GM19351 (cell line): ENCODE results near the gene TTC16.
"Not testable (repeated sequence)": the region's sequence is repeated elsewhere in the genome, so short reads cannot be mapped to it uniquely, and the experiment has no call there.

ENCODE experiments used
- ATAC-seq: cut with Tn5 transposase; IDR thresholded peaks from one replicate; pipeline ENCODE4 v1.9.1; 2021; ENCODE audit warnings: mild to moderate bottlenecking, moderate library complexity; ENCODE audit not compliant: unreplicated experiment

Gene TTC16

DNA sequence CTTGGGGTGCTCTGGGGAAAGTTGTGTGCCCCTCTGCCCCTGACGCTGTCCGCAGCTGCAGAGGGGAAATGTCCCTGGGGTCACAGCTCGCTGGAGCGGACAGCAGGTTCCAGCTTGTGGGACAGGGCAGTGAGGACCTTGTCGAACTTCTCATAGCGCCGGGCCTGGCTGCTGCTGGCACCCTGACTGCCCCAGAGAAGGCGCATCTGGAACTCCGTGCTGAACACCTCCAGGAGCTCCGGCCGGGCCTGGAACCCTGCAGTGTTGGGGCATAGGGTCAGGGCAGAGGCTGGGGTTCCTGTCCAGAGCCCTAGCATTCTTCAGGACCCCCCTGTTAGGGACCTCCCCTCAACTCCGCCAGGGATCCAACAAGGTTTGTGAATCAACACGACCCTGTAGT is 22.8 kb downstream of the TTC16 start:
- no peak for ATAC-seq

DNA sequence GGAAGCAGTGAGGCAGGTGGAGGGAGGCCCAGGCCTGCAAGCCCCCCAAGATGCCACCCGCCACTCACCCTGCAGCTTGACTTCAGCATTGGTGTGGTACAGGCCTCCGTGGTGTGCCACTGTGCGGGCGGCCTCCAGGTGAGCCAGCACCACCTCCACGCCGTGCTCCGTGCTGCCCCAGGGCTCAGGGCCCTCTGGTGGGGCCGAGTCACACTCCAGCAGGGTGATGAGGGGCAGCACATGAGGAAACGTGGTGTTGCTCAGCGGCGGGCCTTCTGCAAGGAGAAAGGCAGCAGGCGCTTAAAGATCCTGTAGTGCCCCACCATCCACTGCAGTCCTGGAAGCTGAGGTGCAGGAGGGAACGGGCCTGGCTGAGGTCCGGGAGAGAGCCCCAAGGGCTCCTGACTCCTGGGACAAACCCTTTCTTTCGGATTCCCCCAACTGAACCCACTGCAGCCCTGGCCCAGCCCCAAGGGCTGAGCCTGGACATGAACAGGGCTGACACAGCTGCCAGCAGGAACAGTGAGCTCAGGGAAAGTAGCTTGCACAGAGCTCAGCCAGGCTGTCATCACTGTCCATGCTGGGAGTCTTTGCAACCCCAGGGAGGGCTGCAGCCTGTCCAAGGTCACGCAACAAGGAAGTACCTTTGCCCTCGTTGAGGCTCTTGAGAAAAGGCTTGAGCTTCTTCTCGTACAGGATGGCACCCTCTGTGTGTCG is 23.9 kb downstream of the TTC16 start:
- no peak for ATAC-seq

DNA sequence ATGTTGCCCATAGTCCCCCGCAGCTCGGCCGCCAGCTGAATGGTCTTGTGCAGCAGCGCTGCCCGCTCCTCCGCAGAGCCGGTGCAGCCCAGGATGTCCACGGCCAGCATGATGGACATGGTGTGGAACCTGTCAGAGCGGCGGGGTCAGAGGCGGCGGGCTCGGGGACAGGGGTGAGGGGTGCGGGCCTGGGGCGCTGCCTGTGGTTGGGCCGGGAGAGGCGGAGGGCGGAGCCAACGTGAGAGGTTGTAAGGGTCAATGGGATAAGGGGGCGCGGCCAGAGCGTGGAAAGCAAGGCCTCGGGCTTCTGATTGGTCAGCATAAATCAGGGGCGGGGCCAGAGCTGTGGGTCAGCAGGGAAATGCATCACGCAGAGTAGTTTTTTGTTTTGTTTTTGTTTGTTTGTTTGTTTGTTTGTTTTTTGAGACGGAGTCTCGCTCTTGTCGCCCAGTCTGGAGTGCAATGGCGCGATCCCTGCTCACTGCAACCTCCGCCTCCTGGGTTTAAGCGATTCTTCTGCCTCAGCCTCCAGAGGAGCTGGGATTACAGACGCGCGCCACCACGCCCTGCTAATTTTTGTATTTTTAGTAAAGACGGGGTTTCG is 26.1 kb downstream of the TTC16 start:
- ATAC-seq, result no peak

DNA sequence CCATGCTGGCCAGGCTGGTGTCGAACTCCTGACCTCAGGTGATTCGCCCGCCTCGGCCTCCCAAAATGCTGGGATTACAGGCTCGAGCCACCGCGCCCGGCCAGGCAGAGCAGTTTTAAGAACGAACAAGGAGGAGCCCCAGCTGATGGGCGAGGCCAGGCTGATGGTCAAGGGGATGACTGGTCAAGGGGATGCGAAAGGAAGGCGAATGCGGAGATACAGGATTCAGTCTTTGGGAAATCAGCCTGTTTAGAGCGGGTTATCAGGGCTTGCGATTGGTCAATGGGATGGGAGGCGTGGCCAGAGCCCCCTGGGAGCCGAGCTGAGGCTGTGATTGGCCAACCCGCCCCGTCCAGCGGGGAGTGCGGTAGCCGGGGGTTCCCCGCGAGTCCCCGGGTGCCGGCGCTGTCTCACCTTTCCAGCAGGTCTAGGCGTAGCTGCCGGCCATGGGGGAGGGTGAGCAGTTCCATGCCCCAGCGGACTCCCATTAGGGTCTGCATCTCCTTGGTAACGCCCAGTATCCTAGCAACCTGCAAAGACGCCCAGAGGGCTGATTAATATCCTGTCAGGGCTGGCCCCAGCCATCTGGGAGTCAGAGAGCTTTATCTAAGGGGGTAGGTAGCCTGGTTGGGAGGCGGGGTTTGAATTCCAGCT is 26.7 kb downstream of the TTC16 start:
- ATAC-seq, result no peak

DNA sequence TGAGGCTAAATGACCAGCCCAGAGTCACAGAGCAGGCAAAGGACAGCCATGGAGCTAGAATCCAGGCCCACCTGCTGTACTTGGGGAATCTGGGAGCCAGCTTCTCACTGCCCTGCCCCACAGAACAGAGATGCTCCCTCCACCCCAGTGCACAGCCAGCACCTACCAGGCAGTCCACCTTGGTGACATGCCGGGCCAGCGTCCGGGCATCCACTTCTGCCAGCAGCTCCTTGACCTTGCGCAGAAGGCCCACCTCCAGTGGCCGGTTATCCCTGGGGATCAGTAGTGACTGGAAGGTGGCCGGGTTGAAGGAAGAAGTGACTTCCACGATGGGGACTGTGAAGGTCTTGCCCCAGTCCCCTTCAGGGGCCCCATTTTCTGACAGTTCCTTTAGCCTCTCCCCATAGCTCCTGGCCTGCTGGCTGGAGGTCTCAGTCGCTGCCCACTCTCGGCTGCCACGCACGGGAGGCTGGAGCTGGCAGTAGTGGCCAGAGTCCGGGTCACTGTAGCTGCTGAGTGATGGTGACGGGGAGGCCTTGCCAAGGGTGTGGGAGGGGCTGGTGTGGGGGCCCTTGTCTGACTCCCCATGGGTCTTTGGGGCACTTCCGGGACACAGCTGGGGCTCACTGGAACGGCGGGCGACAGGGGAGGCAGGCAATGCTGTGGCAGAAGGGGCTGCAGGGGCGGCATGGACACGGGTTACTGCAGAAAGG is 28.7 kb downstream of the TTC16 start:
- no peak for ATAC-seq

DNA sequence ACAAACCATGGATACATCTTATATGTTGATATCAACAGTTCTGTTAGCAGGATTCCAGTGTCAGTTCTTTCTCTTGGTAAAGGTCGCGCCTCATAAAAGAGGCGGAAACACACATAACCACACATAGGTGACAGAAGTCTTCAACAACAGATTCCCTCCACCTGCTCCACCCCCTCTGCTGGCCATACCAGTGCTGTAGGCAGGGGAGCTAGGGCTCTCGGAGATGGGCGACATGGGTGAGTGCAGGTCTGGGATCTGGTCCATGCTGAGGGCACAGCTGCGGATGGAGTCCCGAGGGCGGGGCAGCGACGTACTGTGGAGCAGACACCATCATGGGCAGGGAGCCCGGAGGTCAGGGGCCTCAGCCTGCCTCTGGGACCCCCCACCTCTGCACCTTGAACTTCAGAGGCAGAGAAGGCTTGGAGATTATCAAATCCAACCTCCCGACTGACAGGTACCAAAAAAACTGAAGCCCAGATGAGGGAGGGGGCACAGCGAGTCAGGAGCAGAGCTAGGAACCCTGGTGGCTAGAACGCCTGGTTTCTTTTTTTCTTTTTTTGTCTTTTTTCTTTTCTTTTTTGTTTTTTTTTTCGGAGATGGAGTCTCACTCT is 31.2 kb downstream of the TTC16 start:
- ATAC-seq, result no peak

DNA sequence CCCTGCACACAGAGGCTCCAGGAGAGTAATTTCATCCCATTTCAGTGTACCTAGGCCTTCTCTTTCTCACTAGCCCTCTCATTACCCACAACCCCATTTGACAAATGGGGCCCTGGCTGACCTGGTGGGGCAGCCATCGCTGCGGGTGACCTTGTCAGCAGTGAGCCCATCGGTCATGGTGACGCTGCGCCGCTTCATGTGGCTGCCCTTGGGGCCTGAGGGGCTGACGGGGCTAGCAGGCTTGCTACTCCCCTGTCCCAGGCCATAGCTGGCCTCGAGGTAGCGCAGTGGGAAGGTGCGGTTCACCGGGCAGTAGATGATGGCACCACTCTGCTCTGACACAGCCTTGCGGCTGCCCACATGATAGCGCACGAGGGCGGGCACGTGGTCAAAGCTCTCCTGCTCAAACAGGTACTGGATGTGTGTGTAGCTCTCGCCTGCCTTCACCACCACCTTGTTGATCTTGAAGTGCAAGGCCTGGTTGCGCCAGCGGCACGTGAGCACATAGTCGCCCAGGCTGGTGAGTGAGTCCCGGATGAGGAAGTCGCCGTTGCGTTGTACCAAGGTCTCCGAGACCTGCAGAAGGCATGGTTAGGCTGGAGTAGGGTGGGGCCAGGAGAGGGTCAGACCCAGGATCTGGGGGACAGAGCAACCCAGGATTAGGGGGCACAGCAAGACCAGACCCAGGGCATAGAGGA is 33.4 kb downstream of the TTC16 start:
- no peak for ATAC-seq

DNA sequence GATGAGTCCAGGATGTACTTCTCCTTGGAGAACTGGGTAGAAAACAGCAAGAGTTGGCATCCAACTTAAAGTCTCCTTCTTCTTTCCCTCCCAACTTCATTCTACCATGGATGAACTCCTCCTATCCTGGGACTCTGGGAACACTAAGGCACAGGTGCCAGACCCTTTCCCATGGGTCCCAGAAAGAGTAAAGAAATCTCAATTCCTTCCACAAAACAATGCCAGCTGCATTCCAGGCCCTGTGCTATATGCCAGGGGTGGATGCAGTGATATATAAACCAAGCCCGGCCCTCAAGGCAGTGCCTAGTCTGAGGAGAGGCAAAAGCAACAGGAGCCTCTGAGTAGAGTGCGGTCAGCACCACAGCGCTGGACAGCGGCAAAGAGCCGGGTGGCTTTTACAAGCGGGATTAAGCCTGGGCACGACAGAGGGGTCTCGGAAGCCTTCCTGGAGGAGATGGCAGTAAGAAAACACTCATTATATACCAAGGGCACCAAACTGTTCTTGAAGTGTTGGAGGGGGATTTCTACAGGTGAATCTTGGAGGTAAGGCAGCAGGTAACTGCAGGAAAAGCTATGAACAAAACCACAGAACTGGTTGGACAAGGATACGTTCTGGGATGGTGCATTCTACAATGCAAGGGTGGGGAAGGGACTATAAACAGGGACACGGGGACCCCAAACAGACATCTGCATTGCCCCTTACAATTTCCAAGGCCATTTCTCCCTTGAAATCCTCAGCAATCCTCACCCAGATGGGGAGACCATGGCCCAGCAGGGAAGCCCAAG is 35.6 kb downstream of the TTC16 start:
- no peak for ATAC-seq

DNA sequence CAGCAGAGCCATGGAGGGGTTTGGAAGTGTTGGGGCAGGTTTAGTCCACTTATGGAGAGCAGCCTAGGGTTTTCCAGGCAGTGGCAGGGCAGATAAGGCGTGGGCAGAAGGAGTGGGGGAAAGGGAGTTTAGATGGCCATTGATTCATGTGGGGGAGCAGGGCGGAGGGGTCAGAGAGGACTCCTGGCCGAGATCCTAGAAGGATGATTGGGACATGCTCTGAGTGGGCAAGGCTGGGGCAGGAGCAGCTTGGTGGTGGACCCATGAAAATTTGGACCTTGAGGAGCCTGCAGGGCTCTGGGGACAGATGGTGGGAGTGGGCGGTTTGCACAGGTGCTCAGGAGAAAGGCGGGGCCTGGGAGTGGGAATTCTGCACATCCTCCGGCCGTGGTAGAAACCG is 37.3 kb downstream of the TTC16 start:
- no peak for ATAC-seq

DNA sequence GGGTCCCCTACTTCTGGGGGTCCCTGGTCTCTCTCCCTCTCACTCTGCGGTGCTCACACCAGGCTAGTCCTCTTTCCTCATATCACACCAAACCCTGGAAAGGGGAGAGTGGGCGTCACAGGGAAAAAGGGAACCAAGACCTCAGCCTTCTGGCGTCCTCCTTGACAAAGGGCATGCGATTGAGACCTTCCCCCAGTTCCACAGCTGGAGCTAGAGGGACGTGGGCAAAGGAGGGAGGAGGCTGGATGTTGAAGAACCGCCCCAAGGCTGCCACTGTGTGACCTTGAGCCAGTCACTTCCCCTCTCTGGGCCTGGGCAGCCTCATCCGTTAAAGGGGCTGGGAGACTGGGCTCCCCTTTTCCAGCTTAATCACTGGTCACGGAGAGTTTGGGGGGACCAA is 37.7 kb downstream of the TTC16 start:
- ATAC-seq, result no peak

DNA sequence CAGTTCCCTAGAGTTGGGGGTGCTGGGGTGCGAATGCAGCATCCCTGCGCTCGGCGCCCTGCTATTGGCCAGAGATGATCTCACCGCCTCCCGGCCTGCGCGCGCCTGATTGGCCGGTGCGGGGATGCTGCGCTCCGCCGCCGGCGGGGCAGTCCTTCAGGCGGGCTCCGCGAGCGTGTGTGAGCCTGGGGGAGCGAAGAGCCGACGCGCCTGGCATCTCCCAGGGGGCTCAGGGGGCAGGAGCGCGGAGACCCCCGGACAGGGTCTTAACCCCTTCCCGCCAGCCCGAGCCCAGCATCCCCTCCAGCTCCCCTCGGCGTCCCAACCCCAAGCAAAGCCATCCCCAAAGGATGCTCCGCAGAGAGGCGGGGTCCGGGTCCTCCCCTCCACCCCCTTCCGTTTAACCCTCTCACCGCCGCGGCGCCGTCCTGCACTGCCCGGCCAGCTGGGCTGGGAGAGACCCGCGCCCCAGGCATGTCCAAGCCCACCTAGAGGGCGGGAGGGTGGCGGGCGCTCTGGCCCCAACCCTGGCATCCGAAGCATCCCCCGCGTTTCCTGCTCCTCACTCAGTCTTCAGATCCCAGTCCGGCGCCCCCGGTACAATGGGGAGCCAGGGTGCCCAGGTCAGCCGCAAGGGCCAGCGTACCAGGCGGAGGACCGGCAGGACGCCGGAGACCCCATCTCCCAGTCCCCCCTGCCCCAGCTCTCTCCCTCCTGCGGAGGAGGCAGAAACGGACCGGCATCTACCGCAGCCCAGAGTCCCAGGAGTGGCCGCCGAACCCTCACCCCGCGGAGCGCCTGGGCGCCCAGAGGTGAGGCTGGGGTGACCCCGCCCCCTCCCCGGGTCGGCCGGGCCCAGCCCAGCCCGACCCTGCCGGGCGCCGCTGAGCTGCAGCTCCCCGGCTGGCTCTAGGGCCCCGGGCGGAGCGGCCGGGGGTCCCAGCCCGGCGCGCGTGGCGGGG is 38.5 kb downstream of the TTC16 start:
- no peak for ATAC-seq

DNA sequence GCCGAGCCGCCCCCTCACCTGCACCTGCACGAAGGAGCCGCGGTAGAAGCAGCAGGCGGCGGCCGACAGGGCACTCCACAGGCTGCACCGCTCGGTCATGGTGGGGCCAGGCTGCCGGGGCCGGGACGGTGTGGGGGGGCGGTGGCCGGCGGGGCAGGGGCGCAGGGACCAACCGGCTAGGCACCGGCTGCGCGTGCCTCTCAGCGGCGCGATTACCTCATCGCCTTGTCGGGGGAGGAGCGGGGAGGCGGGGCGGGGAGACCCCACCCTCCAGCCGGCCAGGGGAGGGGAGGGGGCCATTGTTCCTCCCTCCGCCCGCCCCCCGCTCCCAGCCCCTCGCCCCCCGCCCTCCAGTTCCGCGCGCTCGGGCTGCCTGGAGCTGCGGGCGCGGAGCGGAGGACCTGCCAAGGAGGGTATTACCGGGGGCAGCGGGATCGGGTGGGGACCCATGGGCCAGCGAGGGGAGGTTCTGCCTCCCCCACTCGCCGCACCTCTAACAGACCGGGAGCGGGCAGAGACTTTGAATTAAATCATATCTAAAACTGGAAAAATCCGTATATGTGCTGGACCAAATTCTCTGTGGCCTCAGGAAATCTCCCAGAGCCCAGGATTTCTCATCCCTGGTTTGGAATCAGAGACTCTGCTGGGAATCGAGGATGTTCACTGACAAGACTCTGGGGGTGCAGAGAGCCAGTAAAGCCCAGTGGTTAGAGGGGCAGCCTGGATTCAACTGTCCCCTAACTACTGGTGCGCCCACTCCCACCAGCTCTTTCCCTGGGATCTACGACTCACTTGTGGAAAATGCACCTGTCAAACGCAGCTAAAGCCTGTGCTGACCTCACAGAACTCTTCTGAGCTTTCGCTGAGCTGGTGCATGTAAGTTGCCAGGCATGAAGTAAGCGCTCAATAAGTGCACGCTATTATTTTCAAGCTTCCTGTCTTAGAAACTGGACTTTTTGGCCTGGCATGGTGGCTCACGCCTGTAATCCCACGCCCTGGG is 39.5 kb downstream of the TTC16 start:
- ATAC-seq, result no peak

DNA sequence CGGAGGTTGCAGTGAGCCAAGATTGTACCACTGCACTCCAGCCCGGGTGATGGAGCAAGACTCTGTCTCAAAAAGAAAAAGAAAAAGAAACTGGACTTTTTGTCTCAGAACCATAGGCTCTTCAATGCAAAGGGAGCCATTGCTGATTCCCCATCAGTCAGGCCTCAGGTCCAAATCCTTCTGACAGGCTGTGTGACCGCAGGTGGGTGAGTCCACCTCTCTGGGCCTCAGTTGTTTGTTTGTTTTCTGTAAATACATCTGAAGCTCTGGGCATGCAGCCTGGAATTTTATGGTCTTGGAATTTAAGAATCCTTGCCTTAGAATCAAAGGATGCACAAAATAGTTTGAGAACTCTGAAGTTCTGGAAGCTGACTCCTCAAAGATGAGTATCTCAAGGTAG is 40.4 kb downstream of the TTC16 start:
- no peak for ATAC-seq

DNA sequence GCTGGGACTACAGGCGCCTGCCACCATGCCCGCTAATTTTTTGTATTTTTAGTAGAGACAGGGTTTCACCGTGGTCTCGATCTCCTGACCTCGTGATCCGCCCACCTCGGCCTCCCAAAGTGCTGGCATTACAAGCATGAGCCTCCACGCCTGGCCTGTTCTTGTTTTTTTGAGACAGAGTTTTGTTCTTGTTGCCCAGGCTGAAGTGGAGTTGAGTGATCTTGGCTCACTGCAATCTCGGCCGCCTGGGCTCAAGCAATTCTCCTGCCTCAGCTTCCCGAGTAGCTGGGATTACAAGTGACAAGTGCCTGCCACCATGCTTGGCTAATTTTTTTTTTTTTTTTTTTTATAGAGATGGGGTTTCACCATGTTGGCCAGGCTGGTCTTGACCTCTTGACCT is 40.9 kb downstream of the TTC16 start:
- ATAC-seq, result not testable (repeated sequence)

DNA sequence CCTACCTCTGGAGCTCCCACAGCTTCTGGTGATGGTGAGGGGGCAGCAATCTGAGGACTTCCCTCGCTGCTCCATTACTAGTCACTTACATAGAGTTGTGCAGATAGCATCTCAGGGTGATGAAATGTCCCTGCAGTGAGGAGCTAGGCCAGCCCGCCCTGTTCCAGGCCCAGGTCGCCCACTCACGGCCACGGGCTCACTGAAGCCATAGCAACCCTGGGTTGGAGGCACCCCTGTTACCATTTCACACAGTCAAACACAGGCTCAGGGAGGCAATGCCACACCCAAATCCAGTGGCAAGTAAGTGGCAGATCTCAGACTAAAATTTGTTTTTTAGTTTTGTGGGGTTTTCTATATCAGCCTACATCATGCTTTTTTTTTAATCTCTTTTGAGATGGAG is 43.0 kb downstream of the TTC16 start:
- no peak for ATAC-seq

DNA sequence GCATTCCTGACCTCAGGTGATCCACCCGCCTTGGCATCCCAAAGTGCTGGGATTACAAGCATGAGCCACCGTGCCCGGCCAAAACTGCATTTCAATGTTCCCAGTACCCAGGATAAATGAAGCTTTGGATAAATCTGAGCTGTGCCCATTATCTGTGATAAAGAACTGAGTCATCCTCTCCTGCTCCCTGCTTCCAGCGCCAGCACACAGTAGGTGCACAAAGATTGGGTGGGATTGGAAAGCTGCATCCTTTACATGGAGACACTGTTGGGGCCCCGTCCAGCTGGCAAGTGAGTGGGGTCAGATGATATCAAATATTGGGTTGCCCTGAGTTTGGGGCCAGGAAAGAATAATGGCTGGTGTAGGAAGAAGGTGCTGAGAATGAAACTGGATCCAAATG is 45.2 kb downstream of the TTC16 start:
- ATAC-seq, result no peak

DNA sequence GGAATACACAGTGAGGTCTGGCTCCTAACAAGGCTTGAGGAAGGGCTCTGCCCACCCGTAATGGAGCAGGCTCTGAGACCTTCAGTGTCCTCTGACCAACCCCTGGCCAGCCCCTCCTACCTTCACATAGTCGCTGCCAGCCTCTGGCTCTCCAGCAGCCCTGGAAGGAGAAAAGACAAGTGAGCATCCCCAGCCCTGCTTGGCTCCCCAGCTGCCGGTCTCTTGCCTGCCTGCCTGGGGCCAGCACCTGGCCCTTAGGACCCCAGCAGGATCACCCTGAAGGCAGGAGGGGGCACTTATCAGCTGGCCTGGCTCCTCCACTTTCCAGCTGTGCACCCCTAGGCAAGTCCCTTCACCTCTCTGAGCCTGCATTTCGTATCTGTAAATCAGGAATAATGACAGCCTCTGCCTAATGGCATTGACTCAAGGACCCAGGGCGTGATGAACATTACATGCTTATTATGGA is 45.6 kb downstream of the TTC16 start:
- ATAC-seq, result no peak
